ENCODE results near the gene SLC9C2.
"Not testable (repeated sequence)": the region's sequence is repeated elsewhere in the genome, so short reads cannot be mapped to it uniquely, and the experiment has no call there.

The SLC9C2 gene

GRCh38 chr1:173581383-173582079, 21.3 kb downstream of the SLC9C2 start:
- no peak for DNase-seq

- DNase-seq: no peak
Observed at GRCh38 chr1:173580658-173581057, 22.2 kb downstream of the SLC9C2 start.

DNA sequence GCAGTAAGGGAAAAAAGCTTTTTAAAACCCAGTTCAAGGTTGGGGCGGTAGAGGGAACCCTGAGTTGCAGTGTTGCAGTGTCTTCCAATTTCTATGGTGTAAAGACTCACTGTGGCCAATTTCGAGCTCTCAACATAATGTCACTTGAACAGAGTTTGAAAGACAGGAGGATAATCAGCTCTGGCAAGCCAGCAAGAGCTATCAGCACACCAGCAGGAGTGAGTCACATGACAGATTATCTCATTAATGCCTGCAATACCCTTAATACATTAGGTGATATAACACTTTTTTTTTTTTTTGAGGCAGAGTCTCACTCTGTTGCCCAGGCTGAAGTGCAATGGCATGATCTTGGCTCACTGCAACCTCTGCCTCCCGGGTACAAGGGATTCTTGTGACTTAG, 22.8 kb downstream of the SLC9C2 start:
- no peak for DNase-seq

GRCh38 chr1:173573596-173573995, 29.3 kb downstream of the SLC9C2 start:
- DNase-seq: no peak

DNA sequence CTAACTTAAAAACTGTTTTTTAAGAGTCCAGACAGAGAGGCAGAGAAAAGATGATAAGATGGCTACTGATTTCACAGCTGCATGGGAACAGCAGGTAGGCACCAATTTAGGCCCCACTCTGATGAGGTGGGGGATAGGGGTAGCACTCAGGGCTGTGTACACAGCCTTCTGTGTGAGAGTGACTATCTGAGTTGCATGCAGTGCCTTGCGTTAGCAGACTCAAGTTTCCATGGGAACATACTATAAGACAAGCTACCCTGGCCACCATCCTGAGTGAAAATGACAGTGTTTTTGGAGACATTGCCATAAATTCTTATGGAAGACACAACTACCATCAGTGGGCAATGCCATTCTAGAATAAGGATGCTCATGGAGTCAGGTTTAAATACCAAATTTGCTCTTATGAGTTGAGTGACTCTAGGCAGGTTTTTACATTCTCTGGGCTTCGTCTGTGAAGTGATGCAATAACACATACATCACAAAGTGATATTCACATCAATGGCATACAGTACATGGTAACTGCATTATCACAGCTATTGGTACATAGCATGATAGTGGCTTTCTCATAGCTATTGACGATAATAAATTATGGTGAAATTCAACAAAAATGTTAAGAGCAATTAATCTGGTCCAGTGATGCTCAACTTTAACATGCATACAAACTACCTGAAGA, 30.5 kb downstream of the SLC9C2 start:
- DNase-seq: no peak

- no peak for DNase-seq
Observed at GRCh38 chr1:173570370-173571007, 32.4 kb downstream of the SLC9C2 start.

GRCh38 chr1:173568483-173568882, 34.4 kb downstream of the SLC9C2 start:
- no peak for DNase-seq

- DNase-seq: not testable (repeated sequence)
Observed at GRCh38 chr1:173563846-173564245, 39.0 kb downstream of the SLC9C2 start.

- no peak for DNase-seq
Observed at GRCh38 chr1:173562813-173563212, 40.1 kb downstream of the SLC9C2 start.

GRCh38 chr1:173561263-173561662, 41.6 kb downstream of the SLC9C2 start:
- no peak for DNase-seq

DNA sequence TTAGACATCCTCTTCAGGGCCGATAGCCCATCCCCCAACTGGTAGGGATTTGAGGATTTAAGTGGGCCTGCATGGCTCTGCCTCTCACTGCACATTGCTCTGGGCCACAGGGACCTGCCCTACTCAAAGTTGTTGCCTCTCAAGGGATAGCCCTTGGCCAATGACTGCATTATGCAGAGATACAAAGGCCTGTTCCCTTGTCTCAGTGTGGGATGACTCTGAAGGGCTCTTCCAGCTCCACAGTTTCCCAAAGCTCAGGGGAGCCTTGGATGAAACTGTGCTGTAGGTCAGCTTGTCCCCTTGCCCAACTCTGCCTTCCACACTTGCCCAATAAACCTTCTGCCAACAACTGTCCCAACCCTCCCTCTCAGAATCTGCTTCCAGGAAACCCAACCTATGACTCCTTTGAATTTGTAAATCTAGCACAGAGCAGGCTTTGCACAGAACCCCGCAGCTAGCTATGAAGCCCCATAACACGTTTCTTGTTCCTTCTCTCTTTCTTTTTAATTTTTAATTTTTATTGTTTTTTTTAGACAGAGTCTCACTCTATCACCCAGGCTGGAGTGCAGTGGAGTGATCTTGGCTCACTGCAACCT, 42.5 kb downstream of the SLC9C2 start:
- DNase-seq: no peak

DNA sequence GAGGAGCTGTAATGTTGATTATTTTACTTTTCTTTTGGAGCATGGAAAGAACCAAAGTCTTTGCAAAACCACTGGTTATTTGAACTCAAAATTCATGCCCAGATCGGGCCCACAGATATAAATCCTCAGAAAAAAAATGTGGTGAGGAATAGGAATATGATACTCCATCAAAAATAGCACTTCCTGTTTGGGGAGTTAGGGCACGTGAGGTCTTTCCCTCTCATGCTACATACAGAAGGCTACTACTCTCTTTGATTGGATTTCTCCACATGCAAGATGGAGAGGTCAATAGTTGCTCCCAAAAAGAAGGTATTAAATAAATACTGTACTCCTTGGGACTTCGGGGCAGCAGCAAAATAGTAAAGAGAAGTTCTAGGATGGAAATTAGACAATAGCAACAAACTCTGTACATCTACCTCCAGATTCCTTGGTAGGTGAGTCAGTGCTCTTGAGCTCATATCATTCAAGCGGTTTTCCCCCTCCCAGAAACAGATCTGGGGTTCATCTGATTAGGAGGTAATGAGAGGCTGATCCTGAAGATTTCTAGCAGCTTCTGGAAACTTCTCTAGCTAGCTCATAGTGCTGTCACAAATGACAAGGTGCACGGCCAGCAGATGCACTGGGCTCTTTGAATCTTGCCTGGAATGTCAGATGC, 47.1 kb downstream of the SLC9C2 start:
- DNase-seq: no peak

- no peak for DNase-seq
Observed at GRCh38 chr1:173554541-173555250, 48.2 kb downstream of the SLC9C2 start.

DNA sequence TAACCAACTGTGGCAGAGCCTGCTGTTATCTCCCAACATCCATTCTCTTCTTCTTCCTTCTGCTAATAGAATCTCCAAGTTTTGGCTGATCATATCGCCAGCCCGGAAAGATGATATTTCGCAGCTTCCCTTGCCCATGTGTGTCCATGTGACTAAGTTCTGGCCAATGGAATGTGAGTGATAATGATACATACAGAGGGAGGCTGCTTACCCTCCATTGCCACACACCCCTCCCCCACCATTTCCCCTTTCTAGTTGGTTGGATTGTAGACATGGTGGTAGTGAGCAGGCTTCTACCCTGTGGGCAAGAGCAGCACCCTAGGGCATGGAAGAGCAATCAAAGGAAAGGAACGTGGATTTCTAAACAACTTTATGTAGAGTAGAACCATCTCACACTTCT, 48.8 kb downstream of the SLC9C2 start:
- no peak for DNase-seq

GRCh38 chr1:173553312-173553711, 49.6 kb downstream of the SLC9C2 start:
- DNase-seq: no peak

- DNase-seq: no peak
Observed at GRCh38 chr1:173551699-173552098, 51.2 kb downstream of the SLC9C2 start.

- DNase-seq: no peak
Observed at GRCh38 chr1:173549813-173550212, 53.1 kb downstream of the SLC9C2 start.

GRCh38 chr1:173545688-173546087, 57.2 kb downstream of the SLC9C2 start:
- no peak for DNase-seq

- no peak for DNase-seq
Observed at GRCh38 chr1:173536223-173536622, 66.6 kb downstream of the SLC9C2 start.

DNA sequence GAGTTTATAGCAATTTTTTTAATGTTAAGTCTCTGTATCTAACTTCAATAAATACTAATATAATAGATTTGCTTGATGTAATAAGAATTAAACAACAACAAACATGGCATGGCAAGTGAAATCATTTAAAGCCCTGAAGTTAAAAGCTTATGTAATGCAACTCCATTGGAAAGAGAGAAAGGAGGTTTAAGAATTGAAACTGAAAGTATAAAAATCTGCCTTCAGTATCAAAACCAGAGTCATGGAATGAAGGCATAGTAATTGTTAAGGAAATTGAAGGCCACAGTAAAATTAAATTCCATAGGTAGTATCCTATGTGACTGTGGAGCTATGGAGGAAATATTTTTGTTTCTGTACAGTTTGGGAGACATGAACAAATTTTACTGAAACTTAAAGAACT, 70.6 kb downstream of the SLC9C2 start:
- no peak for DNase-seq

DNA sequence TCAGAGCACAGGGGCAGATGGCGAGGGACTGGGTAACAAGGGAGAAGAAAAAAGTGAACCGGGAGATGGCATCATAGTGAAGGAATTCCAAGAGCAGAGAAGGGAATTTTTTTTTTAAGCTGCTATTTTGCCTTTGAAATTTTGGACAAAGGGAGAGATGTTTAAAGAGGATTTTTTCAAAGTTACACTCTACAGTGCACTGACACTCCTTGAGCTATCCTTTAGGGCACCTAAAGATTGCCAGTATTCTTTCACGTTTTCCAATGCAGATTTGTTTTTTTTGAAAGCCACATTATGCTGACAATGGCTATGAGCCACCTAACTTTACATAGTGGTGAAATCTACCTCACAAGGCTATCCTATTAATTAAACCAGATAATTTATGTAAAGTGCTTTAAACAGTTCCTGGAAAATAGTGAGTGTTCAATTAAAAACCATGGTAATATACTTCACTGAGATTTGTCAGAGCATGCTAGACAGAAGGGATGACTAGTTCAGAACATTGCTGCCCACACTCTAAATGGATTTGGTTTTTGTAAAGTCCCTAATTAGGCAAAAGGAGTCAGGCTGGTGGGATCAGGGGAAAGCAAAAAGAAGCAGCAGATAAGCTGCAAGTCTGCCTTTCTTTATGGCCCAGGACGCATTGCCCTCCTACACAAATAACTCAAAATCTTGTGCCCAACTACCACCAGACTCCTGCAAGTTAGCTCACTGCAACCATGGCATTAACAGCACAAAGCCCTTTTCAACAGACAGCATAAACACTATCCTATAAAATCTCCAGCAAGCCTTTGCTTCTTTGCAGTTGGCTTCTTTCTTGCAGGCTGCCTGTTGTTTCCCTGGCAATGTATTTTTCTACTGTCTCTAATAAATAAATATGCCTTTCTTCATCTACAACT, 71.8 kb downstream of the SLC9C2 start:
- DNase-seq: no peak

DNA sequence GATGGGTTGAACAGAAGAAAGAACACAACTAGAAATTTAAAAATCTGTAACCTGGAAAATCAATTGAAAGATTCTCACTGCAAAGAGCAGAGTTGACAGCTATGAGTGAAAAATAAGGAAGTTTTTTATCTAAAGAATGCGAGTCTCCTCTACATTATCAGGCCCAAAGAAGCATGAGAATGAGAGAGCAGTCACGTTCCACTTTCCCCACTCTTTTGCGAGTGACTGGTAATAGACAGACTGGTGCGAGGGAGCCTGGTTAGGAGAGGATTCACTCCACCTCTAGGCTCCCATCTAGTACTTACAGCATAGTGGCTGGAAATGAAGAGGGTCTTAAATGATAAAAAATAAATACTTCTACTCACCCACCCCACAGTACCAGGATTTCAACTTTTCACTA, 73.8 kb downstream of the SLC9C2 start:
- no peak for DNase-seq

All from DMS79 (cell line).